HG03025 (cell line): ENCODE results near the gene FGD5.

ENCODE experiments used
- ATAC-seq: cut with Tn5 transposase; IDR thresholded peaks from one replicate; pipeline ENCODE4 v1.9.1; 2021; ENCODE audit warnings: mild to moderate bottlenecking, moderate library complexity; ENCODE audit not compliant: unreplicated experiment, low FRiP score

FGD5 gene

DNA sequence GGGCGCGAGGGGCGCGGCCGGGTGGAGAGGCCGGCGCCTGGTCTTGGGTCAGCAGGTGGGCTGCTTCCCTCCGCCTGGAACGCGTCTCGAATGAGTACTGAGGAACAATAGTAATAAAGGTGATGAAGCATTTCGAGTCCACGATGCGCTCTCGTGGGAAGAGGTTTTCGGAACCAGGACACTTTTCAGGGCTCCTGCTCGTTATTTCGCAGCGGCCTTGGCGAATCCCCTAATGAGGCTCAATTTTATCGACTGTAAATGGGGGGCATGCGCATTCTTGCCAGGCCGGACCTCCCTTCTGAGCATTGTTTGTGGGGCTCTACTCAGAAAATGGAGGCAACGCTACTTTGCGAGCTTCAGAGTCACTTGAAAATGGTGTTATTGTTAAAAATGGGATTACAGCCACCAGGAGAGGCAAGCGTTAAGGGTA, 129.9 kb downstream of the FGD5 start:
- ATAC-seq = no peak

DNA sequence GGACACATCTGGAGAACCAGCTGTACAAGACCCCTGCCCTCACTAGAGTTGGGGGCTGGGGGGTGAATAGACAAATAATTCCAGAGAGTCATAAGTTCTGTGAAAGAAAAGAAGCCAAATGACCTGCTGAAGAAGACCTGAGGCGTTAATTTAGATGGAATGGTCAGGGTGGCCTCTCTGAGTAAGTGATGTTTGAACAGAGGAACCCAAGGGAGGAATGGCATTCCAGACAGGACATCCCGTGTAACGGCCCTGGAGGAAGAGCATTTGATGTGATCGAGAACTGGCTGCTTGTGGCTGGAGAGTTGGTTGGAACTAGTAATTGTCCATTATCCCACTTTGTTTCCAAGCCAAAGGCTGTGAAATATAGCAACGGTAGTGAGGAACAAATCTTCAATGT, 130.4 kb downstream of the FGD5 start:
- ATAC-seq = no peak

- ATAC-seq = no peak
These were observed 131.5 kb downstream of the FGD5 start for GRCh38 chr3:14950274-14950673.

DNA sequence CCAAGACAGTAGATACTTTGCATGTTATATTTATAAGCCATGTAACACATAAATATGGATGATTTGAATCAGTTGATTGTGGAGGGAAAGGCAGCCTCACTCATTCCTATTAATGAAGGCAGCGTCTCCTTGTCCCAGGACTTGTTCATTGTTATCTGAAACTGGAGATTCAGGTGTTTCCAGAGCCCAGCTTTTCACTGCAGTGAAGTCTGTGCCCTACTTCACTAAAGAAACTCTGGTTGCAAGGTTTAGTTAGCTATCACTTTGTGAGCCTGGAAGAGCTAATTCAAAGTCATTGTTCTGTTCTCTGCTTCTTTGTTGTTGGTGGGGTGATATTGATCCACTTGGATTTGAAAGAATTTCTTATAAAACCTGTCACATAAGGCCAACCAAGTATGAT, 138.4 kb downstream of the FGD5 start:
- no peak for ATAC-seq

GRCh38 chr3:14957925-14958324, 139.2 kb downstream of the FGD5 start:
- ATAC-seq = no peak

GRCh38 chr3:14959359-14959943, 140.7 kb downstream of the FGD5 start:
- ATAC-seq = no peak

GRCh38 chr3:14962762-14963161, 144.0 kb downstream of the FGD5 start:
- ATAC-seq = no peak

DNA sequence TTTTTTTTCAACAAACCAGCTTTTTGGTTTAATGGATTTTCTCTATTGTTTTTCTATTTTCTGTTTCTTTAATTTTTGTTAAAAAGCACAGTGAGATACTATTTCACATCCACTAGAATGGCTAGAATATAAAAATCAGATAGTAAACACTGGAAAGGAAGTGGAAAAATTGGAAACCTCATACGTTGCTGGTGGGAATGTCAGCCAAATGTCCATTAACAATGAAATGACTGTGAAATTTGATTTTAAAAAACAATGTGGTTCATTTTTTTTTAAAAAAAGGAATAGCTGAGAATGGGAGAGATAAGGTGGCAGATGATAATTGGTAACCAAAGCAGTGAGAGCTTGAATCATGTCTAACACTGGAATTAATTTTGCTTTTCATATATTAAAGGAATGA, 148.5 kb downstream of the FGD5 start:
- ATAC-seq = no peak

- no peak for ATAC-seq
These were observed 150.9 kb downstream of the FGD5 start for GRCh38 chr3:14969671-14970070.

DNA sequence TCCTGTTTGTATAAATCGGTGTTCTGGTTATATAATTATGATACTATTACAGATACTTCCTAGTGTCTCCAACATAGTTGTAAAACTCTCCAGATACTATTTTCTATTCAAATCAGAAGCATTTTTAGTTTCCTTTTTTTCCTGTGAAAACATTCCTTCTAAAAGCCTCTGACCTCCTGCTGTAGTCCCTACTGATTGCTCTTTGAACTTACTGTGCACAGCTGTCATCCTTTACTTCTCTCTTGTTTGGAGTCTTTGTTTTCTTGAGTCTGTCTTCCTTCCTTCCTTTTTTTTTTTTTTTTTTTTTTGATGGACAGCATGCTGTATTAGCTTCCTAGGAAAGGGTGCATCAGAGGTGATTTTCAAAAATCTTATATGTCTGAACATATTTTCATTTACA, 157.6 kb downstream of the FGD5 start:
- ATAC-seq = no peak

- ATAC-seq = no peak
These were observed 161.9 kb downstream of the FGD5 start for GRCh38 chr3:14980689-14981088.
